GM13976 (cell line): ENCODE measurements around the gene MCCC1.
"Not testable (repeated sequence)": the region's sequence is repeated elsewhere in the genome, so short reads cannot be mapped to it uniquely, and the experiment has no call there.

ENCODE experiments used
- DNase-seq: peaks from one replicate; pipeline ENCODE4 v3.0.0; 2012; ENCODE audit warnings: low spot score
- CTCF ChIP-seq: IDR thresholded peaks from 2 replicates; pipeline ENCODE4 v1.5.1; 2012; ENCODE audit warnings: borderline replicate concordance, mild to moderate bottlenecking; ENCODE audit not compliant: insufficient read depth; ENCODE audit errors: extremely low read depth, missing control alignments, control extremely low read depth
- in situ Hi-C: fragments of 300-500 bp; cut with MboI; formaldehyde crosslinking; loops from one replicate; pipeline ENCODE4 v1.12.0; 2022; ENCODE audit warnings: low sequenced_read_pairs, mixed read lengths, inconsistent platforms; ENCODE audit not compliant: unreplicated experiment

The MCCC1 gene

GRCh38 chr3:183008303-183008702 lies 91.0 kb downstream of the MCCC1 start:
- no peak for TF ChIP-seq CTCF
- in situ Hi-C loops: no loop called here
- no peak for DNase-seq

- TF ChIP-seq CTCF: no peak
- no peak for DNase-seq
These were observed 92.8 kb downstream of the MCCC1 start for GRCh38 chr3:183006396-183007002.

GRCh38 chr3:182999767-183000166 lies 99.5 kb downstream of the MCCC1 start:
- no peak for DNase-seq
- in situ Hi-C loops: no loop called here
- no peak for TF ChIP-seq CTCF

More at GRCh38 chr3:183006396-183007002, 92.8 kb downstream of the MCCC1 start:
- in situ Hi-C loops: no loop called here

GRCh38 chr3:182993486-182994201 lies 105.7 kb downstream of the MCCC1 start:
- DNase-seq, in situ Hi-C loops: not testable (repeated sequence)

GRCh38 chr3:182989566-182989965 lies 109.7 kb downstream of the MCCC1 start:
- in situ Hi-C loops: no loop called here
- no peak for TF ChIP-seq CTCF
- no peak for DNase-seq

- no peak for DNase-seq
- in situ Hi-C loops: no loop called here
- TF ChIP-seq CTCF: no peak
These were observed 113.3 kb downstream of the MCCC1 start for GRCh38 chr3:182986021-182986420.

GRCh38 chr3:182983876-182984275 lies 115.4 kb downstream of the MCCC1 start:
- no peak for TF ChIP-seq CTCF
- no peak for DNase-seq
- in situ Hi-C loops: no loop called here
